Pancreas (tissue), 10 donors: ENCODE results near the gene PUS10. TPM values are rescaled to one million over a fixed set of nuclear protein-coding genes. Genes with fewer than 3 reads are reported as not detected.
"Not testable (repeated sequence)": the region's sequence is repeated elsewhere in the genome, so short reads cannot be mapped to it uniquely, and the experiment has no call there.

Source experiments
- ATAC-seq, 4 donors: fragments of 200-7000 bp; cut with Tn5 transposase; one replicate each; pipeline versions ENCODE4 v1.8.0 to v1.9.1; 2020; ENCODE audit warnings: mild to moderate bottlenecking in 4 of 4, moderate library complexity in 4 of 4
- DNase-seq, 6 donors: peaks; one replicate each; pipeline ENCODE4 v3.0.0-alpha.2; 2020
- FAIRE-seq: peaks from 2 replicates; lab custom pipeline; 2012; peaks lifted over from hg19 to GRCh38; lab: Jason Lieb, UNC
- H3K27ac ChIP-seq, 4 donors: fragments of 200-600 bp; sonication (generic); 1 replicate in 3 of 4; 2 replicates in 1 of 4; pipeline versions ENCODE4 v1.5.0 to v1.8.0; 2020
- H3K27me3 ChIP-seq, 4 donors: fragments of 200-600 bp; one replicate each; pipeline ENCODE4 v1.8.0; 2021
- H3K36me3 ChIP-seq, 3 donors: fragments of 200-600 bp; sonication (generic) in 1 of 3; one replicate each; pipeline versions ENCODE4 v1.5.0 to v1.8.0; 2020 to 2021
- H3K4me1 ChIP-seq, 3 donors: fragments of 200-600 bp; one replicate each; pipeline ENCODE4 v1.8.0; 2021
- H3K4me3 ChIP-seq, 4 donors: fragments of 200-600 bp; sonication (generic) in 2 of 4; one replicate each; pipeline versions ENCODE4 v1.5.0 to v1.8.0; 2020 to 2021
- H3K9me3 ChIP-seq, 4 donors: fragments of 200-600 bp; one replicate each; pipeline ENCODE4 v1.8.0; 2021
- CTCF ChIP-seq, 4 donors: fragments of 200-600 bp; sonication (generic) in 3 of 4; IDR thresholded peaks; one replicate each; pipeline versions ENCODE4 v1.5.0 to v1.8.0; 2021; ENCODE audit warnings: antibody characterized with exemption in 4 of 4
- WGBS, 2 donors: extraction: QIAGEN DNeasy Blood & Tissue Kit; methylation state at CpG; one replicate each; pipeline ENCODE4 v1.1.7; 2013; 5-methylcytosine and 5-hydroxymethylcytosine counted together
- intact Hi-C, 3 donors: fragments of 100-400 bp; cut with DNase I; formaldehyde crosslinking; loops; one replicate each; pipeline versions ENCODE4 v1.11.1 to v1.14.2; 2022
- polyA plus RNA-seq, 2 donors: library from polyadenylated mRNA; stranded (reverse); fragments of 200-250 nt; gene quantifications; one replicate each; pipeline ENCODE4 v1.2.3, GENCODE V29; 2013
- total RNA-seq, 6 donors: library from RNA; stranded (reverse); fragmentation: NEBNext Ultra II Directional in 4 of 6; extraction: Animal tissue kit (Norgen Biotek cat#: 25700) in 4 of 6; gene quantifications; one replicate each; pipeline versions ENCODE4 v1.2.1 to v1.2.4, GENCODE V29; 2021 to 2023
- donor health status: healthy with polysubstance abuse.
- donor health status: DM: no; HTN: no; CAD: no; lungs with moderate emphysema.
- donor health status: DM: no; HTN: no; CAD: no.
- donor health status: control.
- donor health status: control.
- donor health status: Bipolar disorder and iron deficiency.
- donor health status: DM: yes; HTN: yes; CAD: no.
- donor health status: DM: no; HTN: no; CAD: no.
- donor health status: DM: no; HTN: no; CAD: no.
- donor health status: DM: yes; HTN: yes; CAD: no.

Gene PUS10
- total and polyA plus RNA-seq, 8 donors = 1.6 to 6.0 (median 2.8) TPM

- FAIRE-seq (no peak), DNase-seq (no peak), ATAC-seq (no peak)
- no peaks in the 10 kb centered on the region for H3K9me3 ChIP-seq
- H3K27ac ChIP-seq = no peak overlapping the region
- H3K27me3 ChIP-seq = no peaks in the 10 kb centered on the region
- H3K4me1 ChIP-seq = no peaks in the 10 kb centered on the region
- no peaks in the 10 kb centered on the region for H3K36me3 ChIP-seq
- WGBS, 2 donors = 94% methylated on average over 4 of the region's 4 CpGs
- no peak for TF ChIP-seq CTCF (IDR thresholded peaks at IDR 0.05)
- intact Hi-C loops = loop anchor here in 1 of 3 donors (10.0 kb wide), 1 partner anchor 277 kb away; no protein-coding TSS in a partner anchor
- H3K4me3 ChIP-seq = no peak overlapping the region
Measured at GRCh38 chr2:60991644-60992043, 26.4 kb downstream of the PUS10 start.

GRCh38 chr2:60989259-60989658 is 28.8 kb downstream of the PUS10 start:
- TF ChIP-seq CTCF (IDR thresholded peaks at IDR 0.05) = no peak
- H3K27ac ChIP-seq = no peak overlapping the region
- 62 to 73% methylated on average over 2 of the region's 2 CpGs for WGBS, 2 donors
- DNase-seq (no peak), FAIRE-seq (no peak), ATAC-seq (no peak)
- no peaks in the 10 kb centered on the region for H3K27me3 ChIP-seq
- no peaks in the 10 kb centered on the region for H3K36me3 ChIP-seq
- intact Hi-C loops = no loop called here
- H3K9me3 ChIP-seq = no peaks in the 10 kb centered on the region
- no peaks in the 10 kb centered on the region for H3K4me1 ChIP-seq
- H3K4me3 ChIP-seq = no peak overlapping the region

- H3K36me3 ChIP-seq, DNase-seq, H3K27ac ChIP-seq, H3K9me3 ChIP-seq, intact Hi-C loops, FAIRE-seq, H3K4me1 ChIP-seq, ATAC-seq, H3K27me3 ChIP-seq, H3K4me3 ChIP-seq: not testable (repeated sequence)
- WGBS, 2 donors = 95 to 97% methylated on average over 8 of the region's 8 CpGs
Measured at GRCh38 chr2:60987656-60988055, 30.4 kb downstream of the PUS10 start.

GRCh38 chr2:60987041-60987440 is 31.0 kb downstream of the PUS10 start:
- FAIRE-seq = no peak

GRCh38 chr2:60984720-60985119 is 33.3 kb downstream of the PUS10 start:
- H3K4me1 ChIP-seq = no peaks in the 10 kb centered on the region
- no peak overlapping the region for H3K4me3 ChIP-seq
- FAIRE-seq = no peak
- no peak for TF ChIP-seq CTCF (IDR thresholded peaks at IDR 0.05)
- H3K9me3 ChIP-seq = no peaks in the 10 kb centered on the region
- 77 to 91% methylated on average over 1 of the region's 1 CpG for WGBS, 2 donors
- ATAC-seq = no peak
- H3K27me3 ChIP-seq = no peaks in the 10 kb centered on the region
- intact Hi-C loops = no loop called here
- H3K36me3 ChIP-seq = no peaks in the 10 kb centered on the region
- H3K27ac ChIP-seq = no peak overlapping the region
- DNase-seq = no peak

More at GRCh38 chr2:60987041-60987440, 31.0 kb downstream of the PUS10 start:
- no peak overlapping the region for H3K27ac ChIP-seq
- no peak overlapping the region for H3K4me3 ChIP-seq
- no peaks in the 10 kb centered on the region for H3K9me3 ChIP-seq
- H3K27me3 ChIP-seq = no peaks in the 10 kb centered on the region
- no peaks in the 10 kb centered on the region for H3K36me3 ChIP-seq
- no peak for TF ChIP-seq CTCF (IDR thresholded peaks at IDR 0.05)
- no peaks in the 10 kb centered on the region for H3K4me1 ChIP-seq
- DNase-seq (no peak), ATAC-seq (no peak)
- WGBS, 2 donors = 84 to 94% methylated on average over 2 of the region's 2 CpGs
- intact Hi-C loops = no loop called here

GRCh38 chr2:60982066-60982465 is 36.0 kb downstream of the PUS10 start:
- FAIRE-seq = not testable (repeated sequence)
- WGBS, 2 donors = 98 to 99% methylated on average over 3 of the region's 3 CpGs

More at GRCh38 chr2:60982066-60982465, 36.0 kb downstream of the PUS10 start:
- H3K27ac ChIP-seq, H3K9me3 ChIP-seq, intact Hi-C loops, H3K4me3 ChIP-seq, ATAC-seq, H3K27me3 ChIP-seq, DNase-seq, H3K4me1 ChIP-seq, H3K36me3 ChIP-seq: not testable (repeated sequence)
